HepG2 (cell line): ENCODE data around the gene ABTB2. TPM values are rescaled to one million over a fixed set of nuclear protein-coding genes. Genes with fewer than 3 reads are reported as not detected.

Experiments
- ARHGAP35 ChIP-seq: sonication (generic); formaldehyde crosslinking; IDR thresholded peaks from 2 replicates; pipeline ENCODE4 v1.9.0; 2022; ENCODE audit warnings: mild to moderate bottlenecking, inconsistent platforms, moderate library complexity, missing genetic modification reagents, borderline replicate concordance
- BCL6 ChIP-seq: IDR thresholded peaks from 2 replicates; pipeline ENCODE4 v1.6.1; 2016; ENCODE audit warnings: missing genetic modification reagents, missing compliant biosample characterization
- CHCHD3 ChIP-seq: sonication (generic); formaldehyde crosslinking; IDR thresholded peaks from 2 replicates; pipeline ENCODE4 v1.8.0; 2022; ENCODE audit warnings: mild to moderate bottlenecking, missing genetic modification reagents, moderate library complexity
- HOXA3 ChIP-seq: sonication (generic); formaldehyde crosslinking; IDR thresholded peaks from 2 replicates; pipeline ENCODE4 v1.5.0; 2020; ENCODE audit warnings: missing genetic modification reagents
- ONECUT2 ChIP-seq: sonication (generic); formaldehyde crosslinking; IDR thresholded peaks from 2 replicates; pipeline ENCODE4 v1.4.0; 2020; ENCODE audit warnings: missing genetic modification reagents
- RCOR2 ChIP-seq: IDR thresholded peaks from 2 replicates; pipeline ENCODE4 v1.6.1; 2016; ENCODE audit warnings: missing biosample characterization, missing genetic modification reagents
- RXRA ChIP-seq: sonication (generic); formaldehyde crosslinking; IDR thresholded peaks from 2 replicates; pipeline ENCODE4 v1.5.1; 2020; ENCODE audit warnings: missing genetic modification reagents
- SNRNP70 ChIP-seq: fragments of 200-400 bp; formaldehyde crosslinking; IDR thresholded peaks from 2 replicates; pipeline ENCODE4 v1.6.1; 2017; ENCODE audit warnings: mild to moderate bottlenecking, low read depth, low read length, moderate library complexity
- YY1 ChIP-seq: IDR thresholded peaks from 2 replicates; pipeline ENCODE4 v1.6.1; 2011; ENCODE audit warnings: low read length, low read depth, moderate library complexity, mild to moderate bottlenecking; ENCODE audit not compliant: insufficient read depth, insufficient replicate concordance
- ZNF264 ChIP-seq: sonication (generic); formaldehyde crosslinking; IDR thresholded peaks from 2 replicates; pipeline ENCODE4 v1.4.0; 2020; ENCODE audit warnings: missing genetic modification reagents
- ZNF441 ChIP-seq: sonication (generic); formaldehyde crosslinking; IDR thresholded peaks from 2 replicates; pipeline ENCODE4 v1.7.0; 2021; ENCODE audit warnings: missing genetic modification reagents, borderline replicate concordance
- ZNF766 ChIP-seq: sonication (generic); formaldehyde crosslinking; IDR thresholded peaks from 2 replicates; pipeline ENCODE4 v1.5.0; 2020; ENCODE audit warnings: missing genetic modification reagents, borderline replicate concordance
- ZNF776 ChIP-seq: sonication (generic); formaldehyde crosslinking; IDR thresholded peaks from 2 replicates; pipeline ENCODE4 v1.4.0; 2020; ENCODE audit warnings: mild to moderate bottlenecking, missing genetic modification reagents
- ZNF780A ChIP-seq: sonication (generic); formaldehyde crosslinking; IDR thresholded peaks from 2 replicates; pipeline ENCODE4 v1.8.0; 2022; ENCODE audit warnings: mild to moderate bottlenecking, missing genetic modification reagents, moderate library complexity
- polyA plus RNA-seq, 8 experiments: library from polyadenylated mRNA; depleted of rRNA in 3 of 8; stranded (reverse) in 7 of 8; unstranded in 1 of 8; fragments of >200 nt; fragmentation: Illumina TruSeq in 4 of 8; extraction: Trizol in 4 of 8; gene quantifications; 2 replicates each; pipeline versions ENCODE4 v1.2.1 to v1.2.3, GENCODE V29; 2011 to 2016; ENCODE audit warnings: low read depth in 4 of 8, missing spikeins in 1 of 8, mixed read lengths in 1 of 8; ENCODE audit not compliant: insufficient read depth in 1 of 8
- total RNA-seq, 5 experiments: library from RNA; depleted of rRNA; stranded (reverse); fragments of >200 nt; fragmentation: Illumina TruSeq; extraction: Trizol; gene quantifications; 2 replicates each; pipeline ENCODE4 v1.2.3, GENCODE V29; 2016; ENCODE audit warnings: low read depth in 1 of 5
- TF ChIP-seq, protein P1 (sequence below): sonication (generic); formaldehyde crosslinking; IDR thresholded peaks from 2 replicates; pipeline ENCODE4 v1.4.0; 2020; ENCODE audit warnings: missing genetic modification reagents, borderline replicate concordance
- TF ChIP-seq, protein P2 (sequence below): sonication (generic); formaldehyde crosslinking; IDR thresholded peaks from 2 replicates; pipeline ENCODE4 v1.4.0; 2020; ENCODE audit warnings: missing genetic modification reagents
- TF ChIP-seq, protein P3 (sequence below): sonication (generic); formaldehyde crosslinking; IDR thresholded peaks from 2 replicates; pipeline ENCODE4 v1.5.0; 2020; ENCODE audit warnings: mild to moderate bottlenecking, missing genetic modification reagents, moderate library complexity
- TF ChIP-seq, protein P4 (sequence below): sonication (generic); formaldehyde crosslinking; IDR thresholded peaks from 2 replicates; pipeline ENCODE4 v1.4.0; 2020; ENCODE audit warnings: missing genetic modification reagents, mild to moderate bottlenecking, borderline replicate concordance

The ABTB2 gene
- total and polyA plus RNA-seq, 2 of the 13 experiments (the other 11 are each of a cell fraction or from before 2014, with no cell fraction given), result 5.1 to 15.4 TPM

- TF ChIP-seq, protein P1, sequence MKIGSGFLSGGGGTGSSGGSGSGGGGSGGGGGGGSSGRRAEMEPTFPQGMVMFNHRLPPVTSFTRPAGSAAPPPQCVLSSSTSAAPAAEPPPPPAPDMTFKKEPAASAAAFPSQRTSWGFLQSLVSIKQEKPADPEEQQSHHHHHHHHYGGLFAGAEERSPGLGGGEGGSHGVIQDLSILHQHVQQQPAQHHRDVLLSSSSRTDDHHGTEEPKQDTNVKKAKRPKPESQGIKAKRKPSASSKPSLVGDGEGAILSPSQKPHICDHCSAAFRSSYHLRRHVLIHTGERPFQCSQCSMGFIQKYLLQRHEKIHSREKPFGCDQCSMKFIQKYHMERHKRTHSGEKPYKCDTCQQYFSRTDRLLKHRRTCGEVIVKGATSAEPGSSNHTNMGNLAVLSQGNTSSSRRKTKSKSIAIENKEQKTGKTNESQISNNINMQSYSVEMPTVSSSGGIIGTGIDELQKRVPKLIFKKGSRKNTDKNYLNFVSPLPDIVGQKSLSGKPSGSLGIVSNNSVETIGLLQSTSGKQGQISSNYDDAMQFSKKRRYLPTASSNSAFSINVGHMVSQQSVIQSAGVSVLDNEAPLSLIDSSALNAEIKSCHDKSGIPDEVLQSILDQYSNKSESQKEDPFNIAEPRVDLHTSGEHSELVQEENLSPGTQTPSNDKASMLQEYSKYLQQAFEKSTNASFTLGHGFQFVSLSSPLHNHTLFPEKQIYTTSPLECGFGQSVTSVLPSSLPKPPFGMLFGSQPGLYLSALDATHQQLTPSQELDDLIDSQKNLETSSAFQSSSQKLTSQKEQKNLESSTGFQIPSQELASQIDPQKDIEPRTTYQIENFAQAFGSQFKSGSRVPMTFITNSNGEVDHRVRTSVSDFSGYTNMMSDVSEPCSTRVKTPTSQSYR (CRISPR knock-in tag), result peak; percentile 84
- TF ChIP-seq RCOR2 (CRISPR knock-in tag) (no peak), ZNF766 (CRISPR knock-in tag) (no peak), YY1 (peak; percentile 35), ZNF776 (CRISPR knock-in tag) (no peak), CHCHD3 (CRISPR knock-in tag) (no peak; the same call in 1 of the 2 replicates), ZNF441 (CRISPR knock-in tag) (0 out of 2 replicates have a peak, but pooled peaks have one; percentile 11), SNRNP70 (no peak), ZNF264 (CRISPR knock-in tag) (0 out of 2 replicates have a peak, but pooled peaks have one; percentile 38), ZNF780A (CRISPR knock-in tag) (no peak), ONECUT2 (CRISPR knock-in tag) (no peak), BCL6 (CRISPR knock-in tag) (peak; percentile 47; the same call in 1 of the 2 replicates), HOXA3 (CRISPR knock-in tag) (peak; percentile 80), ARHGAP35 (CRISPR knock-in tag) (no peak), RXRA (CRISPR knock-in tag) (peak; percentile 75; the same call in 1 of the 2 replicates)
- TF ChIP-seq, protein P2, sequence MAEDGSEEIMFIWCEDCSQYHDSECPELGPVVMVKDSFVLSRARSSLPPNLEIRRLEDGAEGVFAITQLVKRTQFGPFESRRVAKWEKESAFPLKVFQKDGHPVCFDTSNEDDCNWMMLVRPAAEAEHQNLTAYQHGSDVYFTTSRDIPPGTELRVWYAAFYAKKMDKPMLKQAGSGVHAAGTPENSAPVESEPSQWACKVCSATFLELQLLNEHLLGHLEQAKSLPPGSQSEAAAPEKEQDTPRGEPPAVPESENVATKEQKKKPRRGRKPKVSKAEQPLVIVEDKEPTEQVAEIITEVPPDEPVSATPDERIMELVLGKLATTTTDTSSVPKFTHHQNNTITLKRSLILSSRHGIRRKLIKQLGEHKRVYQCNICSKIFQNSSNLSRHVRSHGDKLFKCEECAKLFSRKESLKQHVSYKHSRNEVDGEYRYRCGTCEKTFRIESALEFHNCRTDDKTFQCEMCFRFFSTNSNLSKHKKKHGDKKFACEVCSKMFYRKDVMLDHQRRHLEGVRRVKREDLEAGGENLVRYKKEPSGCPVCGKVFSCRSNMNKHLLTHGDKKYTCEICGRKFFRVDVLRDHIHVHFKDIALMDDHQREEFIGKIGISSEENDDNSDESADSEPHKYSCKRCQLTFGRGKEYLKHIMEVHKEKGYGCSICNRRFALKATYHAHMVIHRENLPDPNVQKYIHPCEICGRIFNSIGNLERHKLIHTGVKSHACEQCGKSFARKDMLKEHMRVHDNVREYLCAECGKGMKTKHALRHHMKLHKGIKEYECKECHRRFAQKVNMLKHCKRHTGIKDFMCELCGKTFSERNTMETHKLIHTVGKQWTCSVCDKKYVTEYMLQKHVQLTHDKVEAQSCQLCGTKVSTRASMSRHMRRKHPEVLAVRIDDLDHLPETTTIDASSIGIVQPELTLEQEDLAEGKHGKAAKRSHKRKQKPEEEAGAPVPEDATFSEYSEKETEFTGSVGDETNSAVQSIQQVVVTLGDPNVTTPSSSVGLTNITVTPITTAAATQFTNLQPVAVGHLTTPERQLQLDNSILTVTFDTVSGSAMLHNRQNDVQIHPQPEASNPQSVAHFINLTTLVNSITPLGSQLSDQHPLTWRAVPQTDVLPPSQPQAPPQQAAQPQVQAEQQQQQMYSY (CRISPR knock-in tag), result 0 out of 2 replicates have a peak, but pooled peaks have one; percentile 18
- TF ChIP-seq, protein P3, sequence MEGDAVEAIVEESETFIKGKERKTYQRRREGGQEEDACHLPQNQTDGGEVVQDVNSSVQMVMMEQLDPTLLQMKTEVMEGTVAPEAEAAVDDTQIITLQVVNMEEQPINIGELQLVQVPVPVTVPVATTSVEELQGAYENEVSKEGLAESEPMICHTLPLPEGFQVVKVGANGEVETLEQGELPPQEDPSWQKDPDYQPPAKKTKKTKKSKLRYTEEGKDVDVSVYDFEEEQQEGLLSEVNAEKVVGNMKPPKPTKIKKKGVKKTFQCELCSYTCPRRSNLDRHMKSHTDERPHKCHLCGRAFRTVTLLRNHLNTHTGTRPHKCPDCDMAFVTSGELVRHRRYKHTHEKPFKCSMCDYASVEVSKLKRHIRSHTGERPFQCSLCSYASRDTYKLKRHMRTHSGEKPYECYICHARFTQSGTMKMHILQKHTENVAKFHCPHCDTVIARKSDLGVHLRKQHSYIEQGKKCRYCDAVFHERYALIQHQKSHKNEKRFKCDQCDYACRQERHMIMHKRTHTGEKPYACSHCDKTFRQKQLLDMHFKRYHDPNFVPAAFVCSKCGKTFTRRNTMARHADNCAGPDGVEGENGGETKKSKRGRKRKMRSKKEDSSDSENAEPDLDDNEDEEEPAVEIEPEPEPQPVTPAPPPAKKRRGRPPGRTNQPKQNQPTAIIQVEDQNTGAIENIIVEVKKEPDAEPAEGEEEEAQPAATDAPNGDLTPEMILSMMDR (CRISPR knock-in tag), result peak; percentile 81
- TF ChIP-seq, protein P4, sequence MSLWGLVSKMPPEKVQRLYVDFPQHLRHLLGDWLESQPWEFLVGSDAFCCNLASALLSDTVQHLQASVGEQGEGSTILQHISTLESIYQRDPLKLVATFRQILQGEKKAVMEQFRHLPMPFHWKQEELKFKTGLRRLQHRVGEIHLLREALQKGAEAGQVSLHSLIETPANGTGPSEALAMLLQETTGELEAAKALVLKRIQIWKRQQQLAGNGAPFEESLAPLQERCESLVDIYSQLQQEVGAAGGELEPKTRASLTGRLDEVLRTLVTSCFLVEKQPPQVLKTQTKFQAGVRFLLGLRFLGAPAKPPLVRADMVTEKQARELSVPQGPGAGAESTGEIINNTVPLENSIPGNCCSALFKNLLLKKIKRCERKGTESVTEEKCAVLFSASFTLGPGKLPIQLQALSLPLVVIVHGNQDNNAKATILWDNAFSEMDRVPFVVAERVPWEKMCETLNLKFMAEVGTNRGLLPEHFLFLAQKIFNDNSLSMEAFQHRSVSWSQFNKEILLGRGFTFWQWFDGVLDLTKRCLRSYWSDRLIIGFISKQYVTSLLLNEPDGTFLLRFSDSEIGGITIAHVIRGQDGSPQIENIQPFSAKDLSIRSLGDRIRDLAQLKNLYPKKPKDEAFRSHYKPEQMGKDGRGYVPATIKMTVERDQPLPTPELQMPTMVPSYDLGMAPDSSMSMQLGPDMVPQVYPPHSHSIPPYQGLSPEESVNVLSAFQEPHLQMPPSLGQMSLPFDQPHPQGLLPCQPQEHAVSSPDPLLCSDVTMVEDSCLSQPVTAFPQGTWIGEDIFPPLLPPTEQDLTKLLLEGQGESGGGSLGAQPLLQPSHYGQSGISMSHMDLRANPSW (CRISPR knock-in tag), result no peak
Measured at GRCh38 chr11:34358728-34359547, 1.1 kb upstream of the ABTB2 start (continued).
